Mesenchymal stem cell (in vitro differentiated cells and primary cell): ENCODE results near the gene BORCS5.

Experiments
- DNase-seq: peaks from one replicate; pipeline ENCODE4 v3.0.0-alpha.2; 2013
- H2AFZ ChIP-seq: one replicate; pipeline ENCODE4 v1.6.1; 2013; ENCODE audit warnings: low read depth, mild to moderate bottlenecking, control low read depth, inconsistent platforms, low read length, moderate library complexity
- H2AK5ac ChIP-seq: 2 replicates; pipeline ENCODE4 v1.6.1; 2013; ENCODE audit warnings: low read length, moderate library complexity, mild to moderate bottlenecking, inconsistent platforms; ENCODE audit not compliant: severe bottlenecking
- H2BK120ac ChIP-seq: one replicate; pipeline ENCODE4 v1.6.1; 2013; ENCODE audit warnings: low read depth, mild to moderate bottlenecking, inconsistent platforms, low read length, moderate library complexity
- H2BK12ac ChIP-seq, 2 experiments: one replicate each; pipeline ENCODE4 v1.6.1; 2013; ENCODE audit warnings: inconsistent platforms in 2 of 2, low read length in 2 of 2, mild to moderate bottlenecking in 2 of 2, moderate library complexity in 2 of 2, control low read depth in 1 of 2
- H2BK15ac ChIP-seq: one replicate; pipeline ENCODE4 v1.6.1; 2013; ENCODE audit warnings: mild to moderate bottlenecking, low read depth, inconsistent platforms; ENCODE audit not compliant: poor library complexity, severe bottlenecking
- H2BK5ac ChIP-seq: 2 replicates; pipeline ENCODE4 v1.6.1; 2013; ENCODE audit warnings: low read depth, mild to moderate bottlenecking, low read length, control low read depth, inconsistent platforms; ENCODE audit not compliant: poor library complexity, severe bottlenecking
- H3K14ac ChIP-seq, 2 experiments: one replicate each; pipeline ENCODE4 v1.6.1; 2013; ENCODE audit warnings: inconsistent platforms in 2 of 2, low read length in 2 of 2, control low read depth in 1 of 2, mild to moderate bottlenecking in 1 of 2, moderate library complexity in 1 of 2
- H3K18ac ChIP-seq, 2 experiments: one replicate each; pipeline ENCODE4 v1.6.1; 2013; ENCODE audit warnings: inconsistent platforms in 2 of 2, low read length in 2 of 2, control low read depth in 1 of 2, low read depth in 1 of 2, mild to moderate bottlenecking in 1 of 2
- H3K23ac ChIP-seq, 2 experiments: one replicate each; pipeline ENCODE4 v1.6.1; 2013; ENCODE audit warnings: inconsistent platforms in 2 of 2, low read length in 2 of 2, mild to moderate bottlenecking in 2 of 2, moderate library complexity in 2 of 2, control low read depth in 1 of 2
- H3K27ac ChIP-seq: 2 replicates; pipeline ENCODE4 v1.5.1; 2013; ENCODE audit warnings: mild to moderate bottlenecking, moderate library complexity, low read length, control low read depth, inconsistent platforms; ENCODE audit not compliant: poor library complexity, severe bottlenecking
- H3K27me3 ChIP-seq, 2 experiments: 2 replicates each; pipeline versions ENCODE4 v1.6.1 to v1.7.0; 2013; ENCODE audit warnings: low read length in 2 of 2, mild to moderate bottlenecking in 2 of 2, moderate library complexity in 2 of 2, control low read depth in 1 of 2, inconsistent platforms in 1 of 2; ENCODE audit not compliant: control insufficient read depth in 1 of 2, insufficient read depth in 1 of 2
- H3K36me3 ChIP-seq, 2 experiments: 2 replicates each; pipeline versions ENCODE4 v1.6.1 to v1.7.0; 2013; ENCODE audit warnings: low read length in 2 of 2, control low read depth in 1 of 2, inconsistent platforms in 1 of 2, low read depth in 1 of 2, mild to moderate bottlenecking in 1 of 2; ENCODE audit not compliant: insufficient read depth in 2 of 2, control insufficient read depth in 1 of 2
- H3K4ac ChIP-seq, 2 experiments: one replicate each; pipeline ENCODE4 v1.6.1; 2013; ENCODE audit warnings: inconsistent platforms in 2 of 2, low read length in 2 of 2, mild to moderate bottlenecking in 2 of 2, moderate library complexity in 2 of 2, control low read depth in 1 of 2, low read depth in 1 of 2
- H3K4me1 ChIP-seq: 2 replicates; pipeline ENCODE4 v1.6.1; 2013; ENCODE audit warnings: low read depth, low read length, control low read depth; ENCODE audit not compliant: control insufficient read depth, insufficient read depth
- H3K4me2 ChIP-seq: 2 replicates; pipeline ENCODE4 v1.6.1; 2013; ENCODE audit warnings: low read length, mild to moderate bottlenecking, inconsistent platforms; ENCODE audit not compliant: poor library complexity, severe bottlenecking
- H3K4me3 ChIP-seq, 2 experiments: 2 replicates each; pipeline versions ENCODE4 v1.5.1 to v1.7.0; 2013; ENCODE audit warnings: low read length in 2 of 2, mild to moderate bottlenecking in 2 of 2, control low read depth in 1 of 2, low read depth in 1 of 2; ENCODE audit not compliant: insufficient read depth in 1 of 2
- H3K79me1 ChIP-seq: replicated peaks from 2 replicates; pipeline ENCODE4 v1.6.1; 2013; ENCODE audit warnings: mild to moderate bottlenecking, control low read depth, low read length, inconsistent platforms; ENCODE audit not compliant: poor library complexity, severe bottlenecking
- H3K9ac ChIP-seq: 2 replicates; pipeline ENCODE4 v1.7.0; 2013; ENCODE audit warnings: mild to moderate bottlenecking, low read length, moderate library complexity
- H3K9me3 ChIP-seq: 2 replicates; pipeline ENCODE4 v1.7.0; 2013; ENCODE audit warnings: mild to moderate bottlenecking, low read length; ENCODE audit not compliant: control insufficient read depth
- H4K8ac ChIP-seq: one replicate; pipeline ENCODE4 v1.6.1; 2013; ENCODE audit warnings: inconsistent platforms, mild to moderate bottlenecking, low read length, moderate library complexity
- H4K91ac ChIP-seq: one replicate; pipeline ENCODE4 v1.6.1; 2013; ENCODE audit warnings: mild to moderate bottlenecking, low read length, inconsistent platforms
- WGBS: methylation state at CpG from one replicate; pipeline ENCODE4 v1.1.7; 2013; ENCODE audit warnings: mixed read lengths; 5-methylcytosine and 5-hydroxymethylcytosine counted together

The BORCS5 gene

GRCh38 chr12:12427568-12427967 is 70.7 kb downstream of the BORCS5 start:
- Histone ChIP-seq H2BK12ac (no peak overlapping the region), H4K91ac (no peak overlapping the region), H2BK15ac (no peak overlapping the region), H3K4me3 (no peak overlapping the region), H3K14ac (no peak overlapping the region), H3K9ac (no peak overlapping the region), H2AK5ac (no peak overlapping the region), H4K8ac (no peak overlapping the region), H3K4me2 (no peak overlapping the region), H2AFZ (no peak overlapping the region), H3K36me3 (no peaks in the 10 kb centered on the region), H3K4me1 (peaks cover 4% of the 10 kb centered on the region), H3K23ac (no peak overlapping the region), H2BK120ac (no peak overlapping the region), H3K18ac (no peak overlapping the region), H3K27ac (no peak overlapping the region), H3K4ac (no peak overlapping the region), H3K27me3 (no peaks in the 10 kb centered on the region), H3K9me3 (peaks cover 29% of the 10 kb centered on the region), H3K79me1 (peaks cover 6% of the 10 kb centered on the region), H2BK5ac (no peak overlapping the region)
- no peak for DNase-seq
- 97% methylated on average over 4 of the region's 4 CpGs for WGBS

DNA sequence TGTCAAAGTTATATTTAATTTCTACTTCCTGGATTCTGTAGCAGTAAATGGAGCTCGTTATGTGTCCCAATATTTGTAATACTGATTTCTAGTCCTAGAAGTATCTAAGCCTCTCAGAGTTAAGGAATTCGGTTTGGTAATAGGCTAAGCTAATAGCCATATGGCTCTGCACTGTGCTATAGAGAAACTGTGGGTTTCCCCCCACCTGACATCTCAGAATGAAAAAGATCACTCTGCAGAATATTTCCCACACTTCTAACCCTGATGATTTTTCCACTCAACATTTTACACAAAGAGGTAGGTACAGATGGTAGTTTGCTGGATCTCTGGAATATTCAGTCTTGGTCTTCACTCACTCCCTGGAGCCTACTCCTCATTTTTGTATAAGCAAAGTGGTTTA is 71.2 kb downstream of the BORCS5 start:
- no peak overlapping the region for H2BK120ac ChIP-seq
- no peak overlapping the region for H3K4me3 ChIP-seq
- no peak overlapping the region for H2AFZ ChIP-seq
- no peak overlapping the region for H3K23ac ChIP-seq
- no peak overlapping the region for H3K9ac ChIP-seq
- no CpG with 5 or more reads among the region's 2 CpGs for WGBS
- H3K9me3 ChIP-seq, result peaks cover 26% of the 10 kb centered on the region
- no peak overlapping the region for H3K18ac ChIP-seq
- H3K14ac ChIP-seq, result no peak overlapping the region
- no peak overlapping the region for H2BK15ac ChIP-seq
- H2BK5ac ChIP-seq, result no peak overlapping the region
- peak; percentile 45 for DNase-seq
- H3K27me3 ChIP-seq, result no peaks in the 10 kb centered on the region
- H3K36me3 ChIP-seq, result no peaks in the 10 kb centered on the region
- H2AK5ac ChIP-seq, result no peak overlapping the region
- peaks cover 4% of the 10 kb centered on the region for H3K4me1 ChIP-seq
- H3K4ac ChIP-seq, result no peak overlapping the region
- H4K8ac ChIP-seq, result no peak overlapping the region
- H4K91ac ChIP-seq, result no peak overlapping the region
- no peak overlapping the region for H3K27ac ChIP-seq
- no peak overlapping the region for H2BK12ac ChIP-seq
- H3K4me2 ChIP-seq, result no peak overlapping the region
- peaks cover 6% of the 10 kb centered on the region for H3K79me1 ChIP-seq

GRCh38 chr12:12428961-12429657 is 72.2 kb downstream of the BORCS5 start:
- Histone ChIP-seq H3K27ac (peak overlapping the region; percentile 31), H3K79me1 (peaks cover 11% of the 10 kb centered on the region), H3K23ac (no peak overlapping the region), H2BK15ac (peak overlapping the region; percentile 52), H3K4ac (no peak overlapping the region), H2AFZ (no peak overlapping the region), H2BK120ac (peak overlapping the region; percentile 79), H3K18ac (peak overlapping the region in 1 of 2 experiments; percentile 23), H3K36me3 (no peaks in the 10 kb centered on the region), H2AK5ac (peak overlapping the region; percentile 70), H4K8ac (no peak overlapping the region), H3K9ac (no peak overlapping the region), H3K4me1 (peaks cover 6% of the 10 kb centered on the region), H3K14ac (no peak overlapping the region), H2BK12ac (no peak overlapping the region), H3K4me2 (no peak overlapping the region), H3K4me3 (no peak overlapping the region), H3K9me3 (peaks cover 16% of the 10 kb centered on the region), H2BK5ac (no peak overlapping the region), H3K27me3 (no peaks in the 10 kb centered on the region), H4K91ac (no peak overlapping the region)
- no peak for DNase-seq
- WGBS, result 79% methylated on average over 6 of the region's 7 CpGs

DNA sequence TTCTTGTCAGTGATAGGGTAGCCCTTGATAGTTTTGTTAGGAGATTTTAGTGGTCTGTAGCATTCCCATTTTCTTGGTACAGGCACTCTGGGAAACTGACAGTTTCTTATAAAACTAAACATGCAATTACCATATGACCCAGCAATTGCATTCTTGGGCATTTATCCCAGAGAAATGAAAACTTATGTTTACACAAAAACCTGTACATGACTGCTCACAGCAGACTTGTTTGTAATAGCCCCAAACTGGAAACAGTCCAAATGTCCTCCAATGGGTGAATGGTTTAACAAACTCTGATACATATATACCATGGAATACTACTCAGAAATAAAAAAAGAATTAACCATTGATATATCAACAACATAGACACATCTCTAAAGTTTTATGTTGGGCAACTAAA is 75.5 kb downstream of the BORCS5 start:
- Histone ChIP-seq H2BK120ac (no peak overlapping the region), H3K27ac (no peak overlapping the region), H4K8ac (no peak overlapping the region), H3K79me1 (peaks cover 8% of the 10 kb centered on the region), H3K9ac (no peak overlapping the region), H3K14ac (no peak overlapping the region), H4K91ac (no peak overlapping the region), H3K27me3 (no peaks in the 10 kb centered on the region), H2AK5ac (no peak overlapping the region), H2BK5ac (no peak overlapping the region), H3K4me3 (no peak overlapping the region), H2AFZ (no peak overlapping the region), H2BK15ac (no peak overlapping the region), H3K4ac (no peak overlapping the region), H2BK12ac (no peak overlapping the region), H3K23ac (no peak overlapping the region), H3K9me3 (peaks cover 7% of the 10 kb centered on the region), H3K36me3 (peaks cover 0 to 19% of the 10 kb centered on the region in 2 experiments), H3K4me1 (peaks cover 7% of the 10 kb centered on the region), H3K4me2 (no peak overlapping the region), H3K18ac (no peak overlapping the region)
- peak; percentile 76 for DNase-seq
